AML-193 (cell line): Measurements from ENCODE around the gene LYRM1.

Experiments used
- DNase-seq, 2 experiments: peaks; one replicate each; lab custom pipeline; 2025; lab: John Stamatoyannopoulos, UW

Gene LYRM1

GRCh38 chr16:20871941-20872815 lies 28.4 kb upstream of the LYRM1 start:
- DNase-seq: no peak

GRCh38 chr16:20873331-20873730 lies 27.2 kb upstream of the LYRM1 start:
- no peak for DNase-seq

GRCh38 chr16:20874088-20874581 lies 26.4 kb upstream of the LYRM1 start:
- DNase-seq: no peak

- DNase-seq: no peak
Measured at GRCh38 chr16:20875355-20875650, 25.3 kb upstream of the LYRM1 start.

GRCh38 chr16:20878682-20879147 lies 21.9 kb upstream of the LYRM1 start:
- DNase-seq: no peak

GRCh38 chr16:20879175-20880040 lies 21.2 kb upstream of the LYRM1 start:
- DNase-seq: peak in 1 of 2 experiments; percentile 1

GRCh38 chr16:20880867-20881502 lies 19.6 kb upstream of the LYRM1 start:
- DNase-seq: no peak

- DNase-seq: no peak
Measured at GRCh38 chr16:20881503-20881878, 19.1 kb upstream of the LYRM1 start.

- DNase-seq: no peak
Measured at GRCh38 chr16:20883554-20884239, 16.9 kb upstream of the LYRM1 start.

- peak in 1 of 2 experiments; percentile 29 for DNase-seq
Measured at GRCh38 chr16:20884240-20884556, 16.4 kb upstream of the LYRM1 start.

- DNase-seq: no peak
Measured at GRCh38 chr16:20886320-20886719, 14.3 kb upstream of the LYRM1 start.

- DNase-seq: no peak
Measured at GRCh38 chr16:20887207-20887606, 13.4 kb upstream of the LYRM1 start.

GRCh38 chr16:20889625-20890275 lies 10.8 kb upstream of the LYRM1 start:
- DNase-seq: no peak

GRCh38 chr16:20894388-20894787 lies 6.2 kb upstream of the LYRM1 start:
- no peak for DNase-seq

GRCh38 chr16:20897253-20897897 lies 3.2 kb upstream of the LYRM1 start:
- peak; percentile 61 to 66 for DNase-seq

GRCh38 chr16:20897922-20898321 lies 2.6 kb upstream of the LYRM1 start:
- peak in 1 of 2 experiments; percentile 16 for DNase-seq

GRCh38 chr16:20899071-20899470 lies 1.5 kb upstream of the LYRM1 start:
- no peak for DNase-seq

- peak; percentile 8 to 21 for DNase-seq
Measured at GRCh38 chr16:20899477-20900298, 883 bp upstream of the LYRM1 start.

GRCh38 chr16:20901068-20901435 lies 481 bp downstream of the LYRM1 start:
- no peak for DNase-seq
